ENCODE results near the gene TRIO. TPM values are rescaled to one million over a fixed set of nuclear protein-coding genes. Genes with fewer than 3 reads are reported as not detected.

TRIO gene
- total and polyA plus RNA-seq, 2 donors (not counting 3 experiments of a cell fraction or from before 2014, with no cell fraction given): 82.9 to 248 TPM

DNA sequence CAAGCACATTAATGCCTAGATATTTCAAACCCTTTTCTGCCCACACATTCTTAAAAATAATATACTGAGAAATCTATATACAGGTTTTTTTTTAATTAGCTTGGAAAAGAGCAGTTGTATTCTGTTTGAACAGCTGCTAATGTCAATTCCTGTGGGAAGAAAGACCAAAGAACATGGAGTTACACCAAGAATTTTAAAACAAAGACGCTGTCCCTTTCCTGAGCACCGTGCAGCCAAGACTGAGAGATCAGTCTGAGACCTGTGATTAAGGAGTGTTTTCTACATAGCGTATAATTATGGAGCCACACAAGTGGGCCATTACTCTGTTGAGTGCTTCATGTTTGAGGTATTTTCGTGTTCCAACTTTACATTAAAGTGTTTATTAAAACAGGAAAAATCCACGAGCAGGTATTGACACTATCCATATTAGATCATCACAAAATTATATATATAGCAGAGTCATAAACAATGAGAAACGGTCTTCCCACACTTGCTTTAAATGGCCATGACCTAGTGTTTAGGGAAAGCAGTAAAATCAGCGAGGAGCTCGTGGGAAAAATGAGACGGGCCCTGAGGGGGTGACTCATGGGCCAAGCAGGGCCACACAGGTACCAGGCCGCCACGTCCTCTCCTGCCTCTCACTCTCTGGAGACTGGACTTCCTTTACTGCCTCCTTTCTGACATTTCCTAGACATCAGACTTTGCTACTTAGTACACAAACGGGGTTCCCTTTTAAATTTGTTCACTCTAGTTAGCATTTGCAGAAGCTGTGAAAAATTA, 285.4 kb downstream of the TRIO start:
- no peaks in the 10 kb centered on the region for H3K27me3 ChIP-seq (ENCODE audit: control insufficient read depth in 2 of 2, insufficient read depth in 2 of 2, low read length in 2 of 2)
- H3K36me3 ChIP-seq (ENCODE audit: control insufficient read depth in 2 of 2, extremely low read depth in 1 of 2, insufficient read depth in 2 of 2, low read length in 2 of 2): peaks cover 0 to 4% of the 10 kb centered on the region in 2 experiments
- ChIA-PET POLR2A (no interaction called here), CTCF (interaction anchor here (0.7 to 2.0 kb wide), 5 partner anchors 11 to 220 kb away, joined by 3 to 7 read pairs (median 3); no protein-coding TSS in a partner anchor)
- no peaks in the 10 kb centered on the region for H3K9me1 ChIP-seq (replicated peaks; ENCODE audit: control insufficient read depth, extremely low read depth, insufficient read depth, low read length)
- H3K9me3 ChIP-seq (replicated peaks; ENCODE audit: control insufficient read depth, insufficient read depth, low read length): no peaks in the 10 kb centered on the region
- peaks cover 40% of the 10 kb centered on the region for H3K79me2 ChIP-seq (ENCODE audit: control insufficient read depth, insufficient read depth, low read length)
- H3K4me1 ChIP-seq (ENCODE audit: control insufficient read depth, extremely low read depth, insufficient read depth, low read length): peaks cover 10% of the 10 kb centered on the region
- H3K9ac ChIP-seq (replicated peaks; ENCODE audit: extremely low read depth, insufficient read depth, low read length): peak overlapping the region; percentile 24
- peak; percentile 49 for TF ChIP-seq JUN (IDR thresholded peaks at IDR 0.05; ENCODE audit: borderline replicate concordance, insufficient read depth, insufficient read length, low read depth)
- TF ChIP-seq, protein P1, sequence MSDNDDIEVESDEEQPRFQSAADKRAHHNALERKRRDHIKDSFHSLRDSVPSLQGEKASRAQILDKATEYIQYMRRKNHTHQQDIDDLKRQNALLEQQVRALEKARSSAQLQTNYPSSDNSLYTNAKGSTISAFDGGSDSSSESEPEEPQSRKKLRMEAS (IDR thresholded peaks at IDR 0.05; ENCODE audit: insufficient read depth, insufficient read length): no peak
- no peaks in the 10 kb centered on the region for H4K20me1 ChIP-seq (replicated peaks; ENCODE audit: control insufficient read depth, extremely low read depth, insufficient read depth, low read length)
- dilution Hi-C loops (cut with MboI; ENCODE audit: extremely low pct_ligation_motif_present, low sequenced_read_pairs): no loop called here
- intact Hi-C loops (cut with micrococcal nuclease): no loop called here
- H3K27ac ChIP-seq (ENCODE audit: insufficient read depth, low read depth, low read length): peak overlapping the region; percentile 56
- no TSS peak for BruUV-seq (replicated peaks)
- DNase-seq (ENCODE audit: low read depth, low spot score) (peak; percentile 78), FAIRE-seq (peak; percentile 67)
- H3K4me3 ChIP-seq (replicated peaks in 1 of 3; ENCODE audit: insufficient read depth in 1 of 3, low read depth in 1 of 3, low read length in 3 of 3): no peak overlapping the region
- no peak overlapping the region for H2AFZ ChIP-seq (ENCODE audit: low read depth, low read length)
- H3K4me2 ChIP-seq (ENCODE audit: insufficient read depth, low read length): no peak overlapping the region

DNA sequence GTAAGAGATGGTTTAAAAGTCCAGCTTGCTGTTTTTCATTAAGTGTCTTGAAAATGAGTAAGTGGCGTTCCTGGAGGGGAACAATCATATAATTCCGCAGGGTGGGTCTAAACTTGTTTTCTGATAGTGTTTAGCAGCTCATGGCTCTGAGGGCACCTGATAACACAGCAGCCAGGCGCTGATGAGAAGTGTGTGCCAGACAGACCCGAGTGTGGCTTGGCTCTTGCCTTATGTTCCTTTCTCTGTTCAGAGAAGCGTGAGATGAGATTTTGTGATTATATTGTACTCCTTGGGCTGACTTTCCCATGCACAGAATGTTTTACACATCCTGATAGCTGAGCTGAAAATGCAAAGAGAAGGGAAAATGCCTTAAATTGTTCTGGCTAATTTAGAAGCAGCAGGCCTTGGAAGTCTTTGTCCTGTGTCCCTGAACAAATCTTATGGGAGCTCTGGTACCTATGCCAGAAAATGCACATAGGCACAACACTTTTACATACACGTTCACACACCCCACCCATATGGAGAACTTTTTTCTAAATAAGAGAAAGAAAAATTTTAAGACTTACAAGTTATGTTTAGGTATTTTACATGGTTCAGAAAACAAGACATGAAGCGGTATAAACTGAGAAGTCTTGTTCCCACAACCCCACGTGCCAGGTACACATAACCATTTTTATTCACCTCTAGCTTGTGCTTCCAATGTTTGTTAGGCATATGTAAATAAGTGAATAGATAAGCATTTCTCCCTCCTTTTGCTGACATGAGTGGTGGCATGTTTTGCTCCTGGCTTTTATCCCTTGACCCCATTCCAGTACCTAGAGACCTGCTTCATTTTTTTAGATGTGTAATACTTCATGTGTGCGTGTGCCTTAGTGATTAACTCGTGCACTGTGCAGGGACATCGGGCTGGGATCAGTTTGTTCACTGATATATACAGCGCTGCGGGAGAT, 286.2 kb downstream of the TRIO start:
- Histone ChIP-seq H3K4me3 (replicated peaks in 1 of 3; ENCODE audit: insufficient read depth in 1 of 3, low read depth in 1 of 3, low read length in 3 of 3) (no peak overlapping the region), H3K9me1 (replicated peaks; ENCODE audit: control insufficient read depth, extremely low read depth, insufficient read depth, low read length) (no peaks in the 10 kb centered on the region), H2AFZ (ENCODE audit: low read depth, low read length) (no peak overlapping the region), H4K20me1 (replicated peaks; ENCODE audit: control insufficient read depth, extremely low read depth, insufficient read depth, low read length) (no peaks in the 10 kb centered on the region), H3K4me2 (ENCODE audit: insufficient read depth, low read length) (no peak overlapping the region), H3K27ac (ENCODE audit: insufficient read depth, low read depth, low read length) (peak overlapping the region; percentile 56), H3K79me2 (ENCODE audit: control insufficient read depth, insufficient read depth, low read length) (peaks cover 38% of the 10 kb centered on the region), H3K9ac (replicated peaks; ENCODE audit: extremely low read depth, insufficient read depth, low read length) (peak overlapping the region; percentile 24), H3K36me3 (ENCODE audit: control insufficient read depth in 2 of 2, extremely low read depth in 1 of 2, insufficient read depth in 2 of 2, low read length in 2 of 2) (peaks cover 0 to 4% of the 10 kb centered on the region in 2 experiments), H3K9me3 (replicated peaks; ENCODE audit: control insufficient read depth, insufficient read depth, low read length) (no peaks in the 10 kb centered on the region), H3K4me1 (ENCODE audit: control insufficient read depth, extremely low read depth, insufficient read depth, low read length) (peaks cover 9% of the 10 kb centered on the region), H3K27me3 (ENCODE audit: control insufficient read depth in 2 of 2, insufficient read depth in 2 of 2, low read length in 2 of 2) (no peaks in the 10 kb centered on the region)
- FAIRE-seq (no peak), DNase-seq (ENCODE audit: low read depth, low spot score) (peak; percentile 53)
- no TSS peak for BruUV-seq (replicated peaks)
- ChIA-PET CTCF (interaction anchor here (0.7 to 2.0 kb wide), 6 partner anchors 10 to 219 kb away, joined by 3 to 7 read pairs (median 3); no protein-coding TSS in a partner anchor), POLR2A (no interaction called here)
- TF ChIP-seq FOS (IDR thresholded peaks at IDR 0.05; ENCODE audit: borderline replicate concordance, insufficient read depth, low read length) (no peak), MYC (IDR thresholded peaks at IDR 0.05; ENCODE audit: low read depth, low read length) (no peak), POLR2A (IDR thresholded peaks at IDR 0.05; ENCODE audit: low read depth, low read length) (no peak), POLR2AphosphoS5 (IDR thresholded peaks at IDR 0.05; ENCODE audit: insufficient read depth, low read depth, low read length) (no peak), GATA2 (IDR thresholded peaks at IDR 0.05; ENCODE audit: insufficient read depth, insufficient read length, low read depth, low read length) (no peak), EZH2 (IDR thresholded peaks at IDR 0.05; ENCODE audit: borderline replicate concordance, low read depth, low read length, severe bottlenecking) (no peak), JUN (IDR thresholded peaks at IDR 0.05; ENCODE audit: borderline replicate concordance, insufficient read depth, insufficient read length, low read depth) (no peak)
- TF ChIP-seq, protein P2, sequence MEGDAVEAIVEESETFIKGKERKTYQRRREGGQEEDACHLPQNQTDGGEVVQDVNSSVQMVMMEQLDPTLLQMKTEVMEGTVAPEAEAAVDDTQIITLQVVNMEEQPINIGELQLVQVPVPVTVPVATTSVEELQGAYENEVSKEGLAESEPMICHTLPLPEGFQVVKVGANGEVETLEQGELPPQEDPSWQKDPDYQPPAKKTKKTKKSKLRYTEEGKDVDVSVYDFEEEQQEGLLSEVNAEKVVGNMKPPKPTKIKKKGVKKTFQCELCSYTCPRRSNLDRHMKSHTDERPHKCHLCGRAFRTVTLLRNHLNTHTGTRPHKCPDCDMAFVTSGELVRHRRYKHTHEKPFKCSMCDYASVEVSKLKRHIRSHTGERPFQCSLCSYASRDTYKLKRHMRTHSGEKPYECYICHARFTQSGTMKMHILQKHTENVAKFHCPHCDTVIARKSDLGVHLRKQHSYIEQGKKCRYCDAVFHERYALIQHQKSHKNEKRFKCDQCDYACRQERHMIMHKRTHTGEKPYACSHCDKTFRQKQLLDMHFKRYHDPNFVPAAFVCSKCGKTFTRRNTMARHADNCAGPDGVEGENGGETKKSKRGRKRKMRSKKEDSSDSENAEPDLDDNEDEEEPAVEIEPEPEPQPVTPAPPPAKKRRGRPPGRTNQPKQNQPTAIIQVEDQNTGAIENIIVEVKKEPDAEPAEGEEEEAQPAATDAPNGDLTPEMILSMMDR (IDR thresholded peaks at IDR 0.05; ENCODE audit: extremely low read depth in 1 of 2, insufficient read depth in 1 of 2, low read depth in 1 of 2, low read length in 2 of 2): no peak
- TF ChIP-seq, protein P1 (IDR thresholded peaks at IDR 0.05; ENCODE audit: insufficient read depth, insufficient read length): no peak
- intact Hi-C loops (cut with micrococcal nuclease) (no loop called here), dilution Hi-C loops (cut with MboI; ENCODE audit: extremely low pct_ligation_motif_present, low sequenced_read_pairs) (no loop called here)
